Measurements from ENCODE around the gene NOC4L.
"Not testable (repeated sequence)": the region's sequence is repeated elsewhere in the genome, so short reads cannot be mapped to it uniquely, and the experiment has no call there.

GRCh38 chr12:132103072-132103471 lies 41.2 kb upstream of the NOC4L start:
- not testable (repeated sequence) for TF ChIP-seq EP300 (IDR thresholded peaks at IDR 0.05; ENCODE audit: borderline replicate concordance in 1 of 2, low read depth in 1 of 2, low read length in 1 of 2); CHD2 (IDR thresholded peaks at IDR 0.05; ENCODE audit: low read length, partially characterized antibody); ELF1 (IDR thresholded peaks at IDR 0.05); FOXJ3 (CRISPR knock-in tag; IDR thresholded peaks at IDR 0.05); ZBTB33 (IDR thresholded peaks at IDR 0.05; ENCODE audit: borderline replicate concordance, low read depth); TCF12 (IDR thresholded peaks at IDR 0.05); EZH2phosphoT487 (IDR thresholded peaks at IDR 0.05; ENCODE audit: borderline replicate concordance, low read depth); FOSL2 (IDR thresholded peaks at IDR 0.05; ENCODE audit: borderline replicate concordance, low read depth); RFX5 (IDR thresholded peaks at IDR 0.05; ENCODE audit: low read length); TAF1 (IDR thresholded peaks at IDR 0.05; ENCODE audit: borderline replicate concordance, low read depth, low read length); CTCF (IDR thresholded peaks at IDR 0.05); MXI1 (IDR thresholded peaks at IDR 0.05; ENCODE audit: low read depth, low read length)

Measured in SK-N-SH (cell line).